Measurements from ENCODE around the gene CABLES1.

The CABLES1 gene

DNA sequence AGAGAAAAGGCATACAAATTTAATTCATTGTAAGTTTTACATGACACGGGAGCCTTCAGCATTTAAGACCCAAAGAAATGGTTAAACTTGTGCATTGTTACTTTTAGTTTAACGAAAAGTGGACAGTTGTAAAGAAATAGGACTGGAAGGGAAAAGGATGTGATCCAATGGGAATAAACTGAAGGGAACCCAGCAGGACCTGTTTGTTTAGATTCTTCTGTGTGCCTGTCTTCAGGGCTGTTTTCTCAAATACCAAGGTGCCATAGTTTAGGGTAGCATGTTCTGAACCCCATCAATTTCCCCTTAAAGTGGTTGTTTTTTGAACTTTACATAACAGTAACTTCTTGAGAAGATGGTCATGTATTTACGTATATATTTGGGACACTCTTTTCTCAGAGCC, 30.3 kb upstream of the CABLES1 start:
- CTCF ChIA-PET, result no interaction called here
- Histone ChIP-seq H3K9me3 (ENCODE audit: control insufficient read depth, insufficient read depth, low read depth, low read length) (no peaks in the 10 kb centered on the region), H3K36me3 (ENCODE audit: control insufficient read depth in 2 of 2, insufficient read depth in 1 of 2, low read length in 2 of 2) (no peaks in the 10 kb centered on the region), H3K27ac (ENCODE audit: extremely low read depth, low read depth, low read length) (no peak overlapping the region), H3K4me3 (ENCODE audit: low read depth, low read length) (no peak overlapping the region), H3K4me1 (ENCODE audit: control insufficient read depth, insufficient read depth, low read length) (peaks cover 17% of the 10 kb centered on the region)
- POLR2A ChIA-PET, result no interaction called here
- no peak for TF ChIP-seq ZNF747 (tag by site-specific recombination; IDR thresholded peaks at IDR 0.05)
- TF ChIP-seq FEZF1 (tag by site-specific recombination; IDR thresholded peaks at IDR 0.05), result no peak
- no peak for TF ChIP-seq ZBTB6 (tag by site-specific recombination; IDR thresholded peaks at IDR 0.05)
- TF ChIP-seq, protein P1, sequence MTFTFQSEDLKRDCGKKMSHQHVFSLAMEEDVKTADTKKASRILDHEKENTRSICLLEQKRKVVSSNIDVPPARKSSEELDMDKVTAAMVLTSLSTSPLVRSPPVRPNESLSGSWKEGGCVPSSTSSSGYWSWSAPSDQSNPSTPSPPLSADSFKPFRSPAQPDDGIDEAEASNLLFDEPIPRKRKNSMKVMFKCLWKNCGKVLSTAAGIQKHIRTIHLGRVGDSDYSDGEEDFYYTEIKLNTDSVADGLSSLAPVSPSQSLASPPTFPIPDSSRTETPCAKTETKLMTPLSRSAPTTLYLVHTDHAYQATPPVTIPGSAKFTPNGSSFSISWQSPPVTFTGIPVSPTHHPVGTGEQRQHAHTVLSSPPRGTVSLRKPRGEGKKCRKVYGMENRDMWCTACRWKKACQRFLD (tag by site-specific recombination; IDR thresholded peaks at IDR 0.05), result no peak
- TF ChIP-seq ZNF239 (tag by site-specific recombination; IDR thresholded peaks at IDR 0.05), result no peak
- TF ChIP-seq ZNF112 (tag by site-specific recombination; IDR thresholded peaks at IDR 0.05), result no peak
- no peak for TF ChIP-seq SALL2 (tag by site-specific recombination; IDR thresholded peaks at IDR 0.05; ENCODE audit: borderline replicate concordance)
- TF ChIP-seq ZNF148 (tag by site-specific recombination; IDR thresholded peaks at IDR 0.05; ENCODE audit: borderline replicate concordance), result no peak
- TF ChIP-seq ZNF549 (tag by site-specific recombination; IDR thresholded peaks at IDR 0.05), result no peak
- TF ChIP-seq ZNF132 (tag by site-specific recombination; IDR thresholded peaks at IDR 0.05; ENCODE audit: borderline replicate concordance), result no peak
- no peak for TF ChIP-seq PATZ1 (tag by site-specific recombination; IDR thresholded peaks at IDR 0.05)
- no peak for TF ChIP-seq ZNF600 (tag by site-specific recombination; IDR thresholded peaks at IDR 0.05)
- no peak for TF ChIP-seq ZNF24 (tag by site-specific recombination; IDR thresholded peaks at IDR 0.05)
- no peak for TF ChIP-seq ZNF157 (tag by site-specific recombination; IDR thresholded peaks at IDR 0.05)
- TF ChIP-seq MZF1 (tag by site-specific recombination; IDR thresholded peaks at IDR 0.05; ENCODE audit: borderline replicate concordance), result no peak
- TF ChIP-seq ZNF10 (tag by site-specific recombination; IDR thresholded peaks at IDR 0.05), result no peak
- no peak for TF ChIP-seq ZBTB7A (tag by site-specific recombination; IDR thresholded peaks at IDR 0.05; ENCODE audit: low read depth)
- TF ChIP-seq KLF10 (tag by site-specific recombination; IDR thresholded peaks at IDR 0.05), result no peak
- no peak for TF ChIP-seq ZNF621 (tag by site-specific recombination; IDR thresholded peaks at IDR 0.05)
- TF ChIP-seq ZNF366 (tag by site-specific recombination; conservative IDR thresholded peaks at IDR 0.05), result no peak
